ENCODE data around the gene TCN1. TPM values are rescaled to one million over a fixed set of nuclear protein-coding genes. Genes with fewer than 3 reads are reported as not detected.

TCN1 gene
- total RNA-seq, 2 experiments from 2014 or later: not detected

GRCh38 chr11:59865031-59865430, 1.3 kb downstream of the TCN1 start:
- CTCF ChIA-PET (ENCODE audit: unreplicated experiment): no interaction called here
- intact Hi-C loops (cut with micrococcal nuclease; ENCODE audit: unreplicated experiment): no loop called here
- Histone ChIP-seq H3K4me2 (ENCODE audit: low read length) (no peak overlapping the region), H3K27ac (ENCODE audit: low read depth, low read length, poor library complexity, severe bottlenecking) (no peak overlapping the region), H3K4me3 (ENCODE audit: low read depth, low read length, poor library complexity, severe bottlenecking) (no peak overlapping the region), H2AFZ (ENCODE audit: low read length) (no peak overlapping the region), H3K9me3 (ENCODE audit: low read length) (no peaks in the 10 kb centered on the region), H4K20me1 (ENCODE audit: insufficient read depth, low read length) (no peaks in the 10 kb centered on the region), H3K9me2 (ENCODE audit: insufficient read depth, low read length) (no peaks in the 10 kb centered on the region), H3K79me2 (ENCODE audit: insufficient read depth, low read depth, low read length) (no peaks in the 10 kb centered on the region), H3K4me1 (ENCODE audit: insufficient read depth, low read length, poor library complexity, severe bottlenecking) (no peaks in the 10 kb centered on the region), H3K36me3 (ENCODE audit: insufficient read depth, low read length) (no peaks in the 10 kb centered on the region)
- no peak for TF ChIP-seq EZH2phosphoT487 (IDR thresholded peaks at IDR 0.05; ENCODE audit: borderline replicate concordance, low read depth, low read length)
- TF ChIP-seq CTCF (conservative IDR thresholded peaks at IDR 0.05; ENCODE audit: low read length): no peak
- POLR2A ChIA-PET: no interaction called here
- no TSS peak for BruUV-seq (replicated peaks)
- no peak for DNase-seq (ENCODE audit: low spot score)

GRCh38 chr11:59862252-59862651, 4.0 kb downstream of the TCN1 start:
- Histone ChIP-seq H3K4me2 (ENCODE audit: low read length) (no peak overlapping the region), H2AFZ (ENCODE audit: low read length) (no peak overlapping the region), H3K4me1 (ENCODE audit: insufficient read depth, low read length, poor library complexity, severe bottlenecking) (no peaks in the 10 kb centered on the region), H3K27ac (ENCODE audit: low read depth, low read length, poor library complexity, severe bottlenecking) (no peak overlapping the region), H3K9me3 (ENCODE audit: low read length) (no peaks in the 10 kb centered on the region), H3K36me3 (ENCODE audit: insufficient read depth, low read length) (no peaks in the 10 kb centered on the region), H4K20me1 (ENCODE audit: insufficient read depth, low read length) (no peaks in the 10 kb centered on the region), H3K4me3 (ENCODE audit: low read depth, low read length, poor library complexity, severe bottlenecking) (no peak overlapping the region), H3K79me2 (ENCODE audit: insufficient read depth, low read depth, low read length) (no peaks in the 10 kb centered on the region), H3K9me2 (ENCODE audit: insufficient read depth, low read length) (no peaks in the 10 kb centered on the region)
- ChIA-PET CTCF (ENCODE audit: unreplicated experiment) (interaction anchor here (0.5 kb wide), 1 partner anchor 141 kb away, joined by 3 read pairs; no protein-coding TSS in a partner anchor), POLR2A (interaction anchor here (0.6 to 0.7 kb wide), 3 partner anchors 101 to 959 kb away, joined by 3 read pairs; no protein-coding TSS in a partner anchor)
- TF ChIP-seq EZH2phosphoT487 (IDR thresholded peaks at IDR 0.05; ENCODE audit: borderline replicate concordance, low read depth, low read length) (no peak), CTCF (conservative IDR thresholded peaks at IDR 0.05; ENCODE audit: low read length) (no peak)
- intact Hi-C loops (cut with micrococcal nuclease; ENCODE audit: unreplicated experiment): no loop called here
- DNase-seq (ENCODE audit: low spot score): no peak
- BruUV-seq (replicated peaks): no TSS peak

- no peak for TF ChIP-seq CTCF (conservative IDR thresholded peaks at IDR 0.05; ENCODE audit: low read length)
- TF ChIP-seq EZH2phosphoT487 (IDR thresholded peaks at IDR 0.05; ENCODE audit: borderline replicate concordance, low read depth, low read length): no peak
These were observed 6.6 kb downstream of the TCN1 start for GRCh38 chr11:59859673-59860072.

More at GRCh38 chr11:59859673-59860072, 6.6 kb downstream of the TCN1 start:
- H3K36me3 ChIP-seq (ENCODE audit: insufficient read depth, low read length): no peaks in the 10 kb centered on the region
- H2AFZ ChIP-seq (ENCODE audit: low read length): no peak overlapping the region
- no peaks in the 10 kb centered on the region for H3K9me3 ChIP-seq (ENCODE audit: low read length)
- H3K4me3 ChIP-seq (ENCODE audit: low read depth, low read length, poor library complexity, severe bottlenecking): no peak overlapping the region
- no peaks in the 10 kb centered on the region for H4K20me1 ChIP-seq (ENCODE audit: insufficient read depth, low read length)
- intact Hi-C loops (cut with micrococcal nuclease; ENCODE audit: unreplicated experiment): no loop called here
- POLR2A ChIA-PET: interaction anchor here (0.6 kb wide), 1 partner anchor 65 kb away, joined by 3 read pairs; no protein-coding TSS in a partner anchor
- H3K27ac ChIP-seq (ENCODE audit: low read depth, low read length, poor library complexity, severe bottlenecking): no peak overlapping the region
- no TSS peak for BruUV-seq (replicated peaks)
- no peak for DNase-seq (ENCODE audit: low spot score)
- CTCF ChIA-PET (ENCODE audit: unreplicated experiment): no interaction called here
- no peak overlapping the region for H3K4me2 ChIP-seq (ENCODE audit: low read length)
- no peaks in the 10 kb centered on the region for H3K9me2 ChIP-seq (ENCODE audit: insufficient read depth, low read length)
- H3K4me1 ChIP-seq (ENCODE audit: insufficient read depth, low read length, poor library complexity, severe bottlenecking): no peaks in the 10 kb centered on the region
- H3K79me2 ChIP-seq (ENCODE audit: insufficient read depth, low read depth, low read length): no peaks in the 10 kb centered on the region
